GM19099 (cell line): ENCODE data around the gene NBPF3.

Experiments used
- POLR2A ChIP-seq: IDR thresholded peaks from 3 replicates; pipeline ENCODE4 v1.6.1; 2011; ENCODE audit warnings: low read depth; ENCODE audit not compliant: insufficient read length; ENCODE audit errors: extremely low read depth

The NBPF3 gene

DNA sequence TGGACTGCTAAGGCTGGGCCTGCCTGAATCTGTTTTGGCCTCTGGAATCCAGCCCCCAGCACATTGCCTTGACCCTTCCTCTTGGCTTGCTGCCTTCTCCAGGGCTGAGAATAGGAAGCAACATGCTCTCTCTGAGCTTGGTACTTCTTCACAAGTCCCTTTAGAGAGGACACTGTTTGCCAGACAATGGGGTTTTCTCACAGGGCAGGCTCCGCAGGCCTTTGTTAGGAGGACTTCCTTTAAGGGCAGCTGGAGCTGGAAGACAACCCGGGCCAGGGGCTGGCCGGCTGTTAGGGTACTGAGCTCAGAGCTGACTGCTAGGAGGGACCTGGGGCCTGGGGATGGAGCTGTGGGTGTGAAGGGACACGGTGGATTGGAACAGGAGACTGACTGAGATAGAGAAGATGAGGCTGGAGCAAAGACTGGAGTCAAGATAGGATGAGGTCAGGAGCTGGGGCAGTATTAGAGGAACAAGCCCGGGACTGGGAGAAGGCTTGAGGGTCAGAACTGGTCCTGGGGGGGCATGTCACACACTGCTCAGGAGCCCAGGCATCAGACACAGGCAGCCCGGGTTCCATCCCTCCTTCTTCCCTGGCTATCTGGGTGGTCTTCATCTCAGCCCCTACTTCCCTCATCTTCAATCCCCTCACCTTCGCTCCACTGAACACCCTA is 63.9 kb downstream of the NBPF3 start:
- TF ChIP-seq POLR2A: no peak

- no peak for TF ChIP-seq POLR2A
Measured at GRCh38 chr1:21506804-21507203, 66.9 kb downstream of the NBPF3 start.

DNA sequence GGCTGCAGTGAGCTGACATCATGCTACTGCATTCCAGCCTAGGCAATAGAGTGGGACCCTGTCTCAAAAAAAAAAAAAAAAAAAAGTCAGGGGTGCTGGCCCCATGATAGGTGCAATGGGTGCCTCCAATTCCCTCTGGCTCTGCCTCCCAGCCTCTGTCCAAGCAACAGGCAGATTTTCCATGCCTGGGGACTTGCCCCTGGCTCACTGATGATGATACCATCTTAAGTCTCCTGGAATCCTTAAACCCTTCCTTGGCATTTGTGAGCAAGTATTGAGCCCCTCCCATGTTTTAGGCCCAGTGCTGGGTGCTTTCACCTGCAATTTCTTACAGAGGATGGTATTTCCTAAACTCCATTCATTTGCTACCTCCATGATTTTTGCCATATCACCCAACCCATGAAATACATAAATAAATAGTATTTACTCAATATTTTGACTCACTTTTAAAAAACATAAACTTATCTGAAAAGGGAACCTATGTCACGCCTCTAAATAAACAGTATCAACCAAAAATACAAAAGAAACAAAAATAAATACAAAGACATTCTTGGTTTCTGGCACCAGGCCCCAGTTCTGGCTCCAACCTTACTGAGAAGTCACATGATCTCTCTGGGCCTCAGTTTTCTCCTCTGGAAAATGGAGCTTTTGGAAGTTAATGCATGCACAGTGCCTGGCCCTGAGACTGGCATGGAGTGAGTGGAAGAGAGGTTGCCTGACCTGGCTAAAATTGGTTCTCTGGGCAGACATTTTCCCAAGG is 67.8 kb downstream of the NBPF3 start:
- TF ChIP-seq POLR2A: no peak

DNA sequence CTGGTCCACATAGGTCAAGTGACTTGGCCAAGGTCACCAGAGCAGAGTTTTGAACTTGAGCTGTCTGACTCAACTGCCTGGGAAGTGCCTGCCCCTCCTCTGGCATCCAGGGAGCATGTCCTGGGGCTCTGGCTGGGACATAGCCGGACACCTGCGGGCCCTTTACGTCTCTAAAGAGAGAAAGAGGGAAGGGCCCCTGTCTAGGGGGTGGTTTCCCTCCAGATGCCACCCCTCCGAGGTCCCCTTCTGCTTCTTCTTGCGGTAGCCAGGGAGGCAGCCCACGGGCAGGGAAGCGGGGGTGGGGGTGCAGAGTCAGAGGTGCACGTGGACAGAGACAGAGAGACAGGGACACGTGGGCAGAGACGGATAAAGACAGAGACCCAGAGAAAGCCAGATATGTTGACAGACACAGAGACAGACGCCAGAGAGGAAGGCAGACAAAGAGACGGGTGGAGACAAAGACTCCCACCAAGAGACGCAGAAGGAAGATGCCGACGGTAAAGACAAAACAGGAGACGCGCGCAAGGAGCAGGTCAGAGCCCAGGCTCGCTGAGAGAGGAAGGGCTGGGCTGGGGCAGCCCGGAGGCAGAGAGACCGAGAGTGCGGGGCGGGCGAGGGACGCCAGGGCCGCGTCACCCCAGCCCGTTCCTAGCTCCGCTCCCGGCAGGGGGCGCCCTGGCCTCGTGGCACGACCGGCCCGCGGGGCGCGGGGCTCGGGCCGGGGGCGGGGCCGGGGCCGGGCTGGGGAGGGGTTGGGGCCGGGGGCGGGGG is 68.8 kb downstream of the NBPF3 start:
- no peak for TF ChIP-seq POLR2A

DNA sequence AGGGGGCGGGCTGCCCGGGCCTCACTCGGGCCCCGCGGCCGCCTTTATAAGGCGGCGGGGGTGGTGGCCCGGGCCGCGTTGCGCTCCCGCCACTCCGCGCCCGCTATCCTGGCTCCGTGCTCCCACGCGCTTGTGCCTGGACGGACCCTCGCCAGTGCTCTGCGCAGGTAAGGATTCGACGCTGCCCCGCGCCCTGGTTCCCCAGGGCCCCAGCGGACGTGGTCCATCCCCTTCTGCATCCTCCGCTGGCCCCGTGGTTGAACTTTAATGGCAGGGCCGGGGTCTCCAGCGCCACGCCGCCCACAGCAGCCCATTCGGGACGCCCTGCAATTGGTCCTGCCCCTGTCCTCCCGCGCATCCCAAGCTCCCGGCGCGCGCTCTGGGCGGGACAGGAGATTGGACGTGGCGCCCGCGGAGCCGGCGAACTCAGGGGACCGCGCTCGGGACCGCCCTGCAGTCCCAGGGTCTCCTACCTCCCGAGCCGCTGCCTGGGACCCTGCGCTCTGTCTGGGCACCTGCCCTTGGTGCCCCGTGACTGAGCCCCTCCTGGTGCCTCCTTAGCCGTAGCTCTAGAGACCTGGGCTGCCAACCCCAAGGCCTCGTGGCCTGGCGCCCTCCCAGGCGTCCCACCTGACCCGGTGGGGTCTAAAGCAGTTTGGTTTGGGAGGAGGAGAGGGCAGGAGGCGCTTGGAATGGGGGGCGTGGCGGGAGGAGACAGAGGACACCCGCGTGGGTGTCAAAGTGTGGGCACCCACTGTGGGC is 69.6 kb downstream of the NBPF3 start, which contains the start of gene ALPL:
Gene ALPL (plus strand): TSS at position 73 of the 762 bp plus-strand sequence. CDS start 44,659 bp downstream, outside the sequence.
- no peak for TF ChIP-seq POLR2A

DNA sequence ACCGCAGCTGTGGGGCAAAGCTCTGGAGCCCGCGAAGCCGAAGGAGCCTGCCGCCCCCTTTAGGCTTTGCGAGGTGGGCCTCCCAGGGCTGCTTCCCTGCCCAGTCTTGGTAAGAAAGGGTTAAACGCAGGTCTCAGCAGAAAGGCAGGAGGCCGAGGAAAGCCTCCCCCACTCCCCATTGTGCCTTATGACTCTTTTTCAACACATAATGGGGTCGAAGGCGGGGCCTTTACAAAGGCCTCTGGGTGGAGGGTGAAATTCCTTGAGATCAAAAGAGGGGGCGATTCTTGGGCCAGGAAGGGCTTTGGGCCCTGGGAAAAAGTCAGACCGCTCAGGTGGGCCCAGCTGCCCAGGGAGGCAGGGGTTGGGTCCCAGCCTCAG is 70.2 kb downstream of the NBPF3 start:
- TF ChIP-seq POLR2A: no peak

GRCh38 chr1:21510885-21511578 is 71.1 kb downstream of the NBPF3 start:
- TF ChIP-seq POLR2A: no peak

- no peak for TF ChIP-seq POLR2A
Measured at GRCh38 chr1:21511579-21512522, 71.9 kb downstream of the NBPF3 start.

- TF ChIP-seq POLR2A: no peak
Measured at GRCh38 chr1:21514245-21514644, 74.3 kb downstream of the NBPF3 start.

DNA sequence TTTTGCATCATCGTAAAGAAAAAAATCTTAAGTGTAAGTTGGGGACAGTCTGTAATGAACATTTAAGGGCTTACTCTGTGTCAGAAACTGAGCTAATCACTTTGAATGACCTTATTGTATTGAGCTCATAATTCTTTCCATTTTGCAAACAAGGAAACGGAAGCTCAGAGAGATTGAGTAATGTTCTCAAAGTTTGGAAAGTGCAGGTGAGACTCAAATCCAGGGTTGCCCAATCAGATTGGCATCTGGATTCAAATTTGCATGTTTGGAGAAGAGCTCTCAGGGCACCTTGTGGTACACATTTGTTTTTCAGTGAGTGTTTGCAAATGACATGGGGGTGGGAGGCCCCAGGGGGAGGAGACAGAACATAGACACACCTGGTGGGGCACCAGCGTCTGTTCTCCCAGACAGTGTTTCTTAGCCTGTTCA is 77.2 kb downstream of the NBPF3 start:
- TF ChIP-seq POLR2A: no peak

GRCh38 chr1:21517660-21518480 is 77.9 kb downstream of the NBPF3 start:
- no peak for TF ChIP-seq POLR2A

DNA sequence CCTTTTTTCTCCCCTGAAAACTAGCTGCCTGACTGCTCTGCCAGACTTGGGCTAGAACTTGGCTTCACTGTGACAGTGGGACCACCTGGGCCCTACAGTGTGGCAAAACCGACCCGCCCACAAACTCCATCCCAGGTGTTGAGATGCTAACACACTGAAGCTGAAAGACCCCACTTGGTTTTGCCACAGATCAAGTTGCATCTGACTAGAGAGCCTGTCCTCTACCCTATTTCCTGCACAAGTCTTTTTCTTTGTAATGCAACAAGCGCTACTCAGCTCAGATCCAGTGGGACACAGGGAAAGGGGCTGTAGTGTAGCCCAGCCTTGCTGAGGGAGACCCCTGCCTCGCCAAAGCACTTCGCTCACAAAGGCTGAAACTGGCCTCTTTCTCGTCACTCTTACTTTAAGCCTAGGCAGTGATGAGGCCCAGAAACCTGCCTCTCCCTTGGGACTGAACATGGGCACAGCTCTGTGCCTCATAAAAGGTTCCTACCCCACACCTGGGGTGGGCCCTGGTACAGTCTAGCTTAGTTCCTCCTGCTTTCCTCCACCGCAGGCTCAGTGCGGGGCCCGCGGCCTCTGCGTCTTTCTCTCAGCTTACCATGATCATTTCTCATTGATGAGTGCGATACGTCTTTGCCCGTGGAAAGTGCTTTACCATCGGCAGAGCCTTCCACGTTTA is 79.0 kb downstream of the NBPF3 start:
- no peak for TF ChIP-seq POLR2A
